CD4-positive, alpha-beta T cell treated with Interleukin-2 at 100 ng/mL for 4 hours (primary cell): ENCODE measurements around the gene GAPDH.

ENCODE experiments used
- DNase-seq: peaks from one replicate; pipeline ENCODE4 v3.0.0-alpha.2; 2020; ENCODE audit warnings: low spot score

Gene GAPDH

GRCh38 chr12:6529291-6529737, 5.0 kb upstream of the GAPDH start:
- no peak for DNase-seq

GRCh38 chr12:6530576-6531260, 3.6 kb upstream of the GAPDH start:
- DNase-seq, result no peak

- DNase-seq, result peak; percentile 91
Measured at GRCh38 chr12:6532051-6532926, 2.0 kb upstream of the GAPDH start.

GRCh38 chr12:6532927-6533652, 1.2 kb upstream of the GAPDH start:
- no peak for DNase-seq

- DNase-seq, result no peak
Measured at GRCh38 chr12:6533653-6533922, 729 bp upstream of the GAPDH start.

GRCh38 chr12:6534695-6534944, 303 bp downstream of the GAPDH start:
- no peak for DNase-seq

- peak; percentile 78 for DNase-seq
Measured at GRCh38 chr12:6534945-6535696, 804 bp downstream of the GAPDH start.

GRCh38 chr12:6535697-6535946, 1.3 kb downstream of the GAPDH start:
- no peak for DNase-seq

- DNase-seq, result no peak
Measured at GRCh38 chr12:6535960-6536847, 1.9 kb downstream of the GAPDH start.

GRCh38 chr12:6536894-6537579, 2.7 kb downstream of the GAPDH start:
- DNase-seq, result no peak

- peak; percentile 88 for DNase-seq
Measured at GRCh38 chr12:6537580-6538419, 3.5 kb downstream of the GAPDH start.

- no peak for DNase-seq
Measured at GRCh38 chr12:6538420-6539313, 4.3 kb downstream of the GAPDH start.

GRCh38 chr12:6539314-6539682, 5.0 kb downstream of the GAPDH start:
- DNase-seq, result no peak

GRCh38 chr12:6539707-6540134, 5.4 kb downstream of the GAPDH start:
- no peak for DNase-seq

GRCh38 chr12:6540181-6540877, 6.0 kb downstream of the GAPDH start:
- DNase-seq, result peak; percentile 45

- DNase-seq, result no peak
Measured at GRCh38 chr12:6541371-6542165, 7.3 kb downstream of the GAPDH start.

- no peak for DNase-seq
Measured at GRCh38 chr12:6542209-6543009, 8.1 kb downstream of the GAPDH start.
